ENCODE measurements around the gene LSS.
"Not testable (repeated sequence)": the region's sequence is repeated elsewhere in the genome, so short reads cannot be mapped to it uniquely, and the experiment has no call there.

DNA sequence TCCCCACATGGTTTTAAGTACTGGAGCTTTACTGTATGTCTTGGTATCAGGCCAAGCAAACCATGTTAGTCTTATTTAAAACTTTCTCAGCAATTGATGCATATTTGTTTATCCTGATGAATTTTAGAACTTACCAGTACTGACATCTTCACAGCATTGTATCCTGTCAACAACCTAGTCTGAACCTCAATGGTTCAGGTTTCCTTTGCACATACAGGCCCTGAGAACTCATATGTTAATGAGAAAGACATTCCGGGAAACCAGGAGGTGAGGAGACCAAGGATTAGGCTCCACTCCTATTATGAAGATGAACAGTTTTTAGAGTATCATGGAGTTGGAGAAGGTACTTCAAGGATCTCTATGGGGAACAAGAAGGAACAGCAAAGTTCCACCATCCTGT is 13.0 kb upstream of the LSS start:
- TF ChIP-seq, protein P1, sequence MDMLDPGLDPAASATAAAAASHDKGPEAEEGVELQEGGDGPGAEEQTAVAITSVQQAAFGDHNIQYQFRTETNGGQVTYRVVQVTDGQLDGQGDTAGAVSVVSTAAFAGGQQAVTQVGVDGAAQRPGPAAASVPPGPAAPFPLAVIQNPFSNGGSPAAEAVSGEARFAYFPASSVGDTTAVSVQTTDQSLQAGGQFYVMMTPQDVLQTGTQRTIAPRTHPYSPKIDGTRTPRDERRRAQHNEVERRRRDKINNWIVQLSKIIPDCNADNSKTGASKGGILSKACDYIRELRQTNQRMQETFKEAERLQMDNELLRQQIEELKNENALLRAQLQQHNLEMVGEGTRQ (IDR thresholded peaks at IDR 0.05; ENCODE audit: low read length): not testable (repeated sequence)
- not testable (repeated sequence) for TF ChIP-seq EP300 (IDR thresholded peaks at IDR 0.05; ENCODE audit: borderline replicate concordance in 1 of 2, low read depth in 2 of 2, low read length in 2 of 2); RAD21 (IDR thresholded peaks at IDR 0.05 in 1 of 2, conservative IDR thresholded peaks at IDR 0.05 in 1 of 2; ENCODE audit: low read depth in 2 of 2, low read length in 2 of 2); RFX5 (IDR thresholded peaks at IDR 0.05; ENCODE audit: borderline replicate concordance, low read depth, low read length); YY1 (IDR thresholded peaks at IDR 0.05; ENCODE audit: low read depth, low read length); POLR2A (IDR thresholded peaks at IDR 0.05; ENCODE audit: control extremely low read depth in 1 of 2, low read depth in 2 of 2, low read length in 2 of 2); TCF12 (IDR thresholded peaks at IDR 0.05; ENCODE audit: low read depth, low read length); BRCA1 (IDR thresholded peaks at IDR 0.05; ENCODE audit: low read depth, low read length); TEAD4 (IDR thresholded peaks at IDR 0.05; ENCODE audit: low read depth, low read length)
- TF ChIP-seq, protein P2, sequence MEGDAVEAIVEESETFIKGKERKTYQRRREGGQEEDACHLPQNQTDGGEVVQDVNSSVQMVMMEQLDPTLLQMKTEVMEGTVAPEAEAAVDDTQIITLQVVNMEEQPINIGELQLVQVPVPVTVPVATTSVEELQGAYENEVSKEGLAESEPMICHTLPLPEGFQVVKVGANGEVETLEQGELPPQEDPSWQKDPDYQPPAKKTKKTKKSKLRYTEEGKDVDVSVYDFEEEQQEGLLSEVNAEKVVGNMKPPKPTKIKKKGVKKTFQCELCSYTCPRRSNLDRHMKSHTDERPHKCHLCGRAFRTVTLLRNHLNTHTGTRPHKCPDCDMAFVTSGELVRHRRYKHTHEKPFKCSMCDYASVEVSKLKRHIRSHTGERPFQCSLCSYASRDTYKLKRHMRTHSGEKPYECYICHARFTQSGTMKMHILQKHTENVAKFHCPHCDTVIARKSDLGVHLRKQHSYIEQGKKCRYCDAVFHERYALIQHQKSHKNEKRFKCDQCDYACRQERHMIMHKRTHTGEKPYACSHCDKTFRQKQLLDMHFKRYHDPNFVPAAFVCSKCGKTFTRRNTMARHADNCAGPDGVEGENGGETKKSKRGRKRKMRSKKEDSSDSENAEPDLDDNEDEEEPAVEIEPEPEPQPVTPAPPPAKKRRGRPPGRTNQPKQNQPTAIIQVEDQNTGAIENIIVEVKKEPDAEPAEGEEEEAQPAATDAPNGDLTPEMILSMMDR (IDR thresholded peaks at IDR 0.05; ENCODE audit: control extremely low read depth in 1 of 3, insufficient read depth in 1 of 3, low read depth in 1 of 3, low read length in 3 of 3): not testable (repeated sequence)
- TF ChIP-seq, protein P3, sequence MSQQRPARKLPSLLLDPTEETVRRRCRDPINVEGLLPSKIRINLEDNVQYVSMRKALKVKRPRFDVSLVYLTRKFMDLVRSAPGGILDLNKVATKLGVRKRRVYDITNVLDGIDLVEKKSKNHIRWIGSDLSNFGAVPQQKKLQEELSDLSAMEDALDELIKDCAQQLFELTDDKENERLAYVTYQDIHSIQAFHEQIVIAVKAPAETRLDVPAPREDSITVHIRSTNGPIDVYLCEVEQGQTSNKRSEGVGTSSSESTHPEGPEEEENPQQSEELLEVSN (IDR thresholded peaks at IDR 0.05): not testable (repeated sequence)

Measured in H1 (cell line).